Measurements from ENCODE around the gene NDUFA6.

NDUFA6 gene

GRCh38 chr22:42083119-42083518, 7.5 kb downstream of the NDUFA6 start:
- no peak for DNase-seq (ENCODE audit: low spot score)
- TF ChIP-seq CTCF (IDR thresholded peaks at IDR 0.05; ENCODE audit: extremely low read depth, missing control alignments): no peak

- no peak for TF ChIP-seq CTCF (IDR thresholded peaks at IDR 0.05; ENCODE audit: extremely low read depth, missing control alignments)
- DNase-seq (ENCODE audit: low spot score): no peak
These were observed 10.3 kb downstream of the NDUFA6 start for GRCh38 chr22:42080287-42080686.

GRCh38 chr22:42079319-42080251, 11.0 kb downstream of the NDUFA6 start, which contains the start of gene SMDT1:
Gene SMDT1, plus strand, starts transcription at chr22:42079700. Its CDS starts 69 bp downstream, at chr22:42079769.
- TF ChIP-seq CTCF (IDR thresholded peaks at IDR 0.05; ENCODE audit: extremely low read depth, missing control alignments): no peak
- DNase-seq (ENCODE audit: low spot score): peak; percentile 98

GRCh38 chr22:42078469-42079318, 11.9 kb downstream of the NDUFA6 start:
- no peak for TF ChIP-seq CTCF (IDR thresholded peaks at IDR 0.05; ENCODE audit: extremely low read depth, missing control alignments)

GRCh38 chr22:42077486-42078125, 13.0 kb downstream of the NDUFA6 start:
- DNase-seq (ENCODE audit: low spot score): no peak
- no peak for TF ChIP-seq CTCF (IDR thresholded peaks at IDR 0.05; ENCODE audit: extremely low read depth, missing control alignments)

More at GRCh38 chr22:42078469-42079318, 11.9 kb downstream of the NDUFA6 start:
- DNase-seq (ENCODE audit: low spot score): no peak

- DNase-seq (ENCODE audit: low spot score): no peak
- TF ChIP-seq CTCF (IDR thresholded peaks at IDR 0.05; ENCODE audit: extremely low read depth, missing control alignments): no peak
These were observed 13.6 kb downstream of the NDUFA6 start for GRCh38 chr22:42076764-42077485.
